Measurements from ENCODE around the gene CCDC3.

GRCh38 chr10:12899546-12899945 is 102.0 kb downstream of the CCDC3 start:
- TF ChIP-seq BHLHE40 (IDR thresholded peaks at IDR 0.05; ENCODE audit: borderline replicate concordance): no peak
- no peak for TF ChIP-seq SP1 (IDR thresholded peaks at IDR 0.05)
- TF ChIP-seq FOXK2 (IDR thresholded peaks at IDR 0.05): no peak
- no peak for TF ChIP-seq L3MBTL2 (conservative IDR thresholded peaks at IDR 0.05)
- TF ChIP-seq PKNOX1 (IDR thresholded peaks at IDR 0.05): no peak
- TF ChIP-seq SUZ12 (IDR thresholded peaks at IDR 0.05): no peak
- TF ChIP-seq CTBP1 (IDR thresholded peaks at IDR 0.05; ENCODE audit: borderline replicate concordance): no peak
- no peak for TF ChIP-seq LEF1 (IDR thresholded peaks at IDR 0.05; ENCODE audit: borderline replicate concordance)
- no peak for TF ChIP-seq HDGF (IDR thresholded peaks at IDR 0.05; ENCODE audit: borderline replicate concordance)
- no peak for TF ChIP-seq NFRKB (IDR thresholded peaks at IDR 0.05)
- no peak for TF ChIP-seq ELF4 (IDR thresholded peaks at IDR 0.05)
- TF ChIP-seq TARDBP (IDR thresholded peaks at IDR 0.05): no peak
- TF ChIP-seq ZNF384 (IDR thresholded peaks at IDR 0.05): no peak

All from HEK293T (cell line).